ENCODE measurements around the gene TMOD4. TPM values are rescaled to one million over a fixed set of nuclear protein-coding genes. Genes with fewer than 3 reads are reported as not detected.

Gene TMOD4
- total and polyA plus RNA-seq, 2 of the 13 experiments (the other 11 are each of a cell fraction or from before 2014, with no cell fraction given) = 0.66 TPM; not detected in 1

GRCh38 chr1:151146412-151147131, 29.2 kb downstream of the TMOD4 start, which contains the start of gene SEMA6C (continued):
- TF ChIP-seq ELK4 (CRISPR knock-in tag; IDR thresholded peaks at IDR 0.05; ENCODE audit: borderline replicate concordance) (no peak), ZMYM2 (CRISPR knock-in tag; IDR thresholded peaks at IDR 0.05) (no peak), KAT2B (IDR thresholded peaks at IDR 0.05; ENCODE audit: borderline replicate concordance, low read depth, low read length) (no peak), MATR3 (CRISPR knock-in tag; IDR thresholded peaks at IDR 0.05) (no peak), NPAS2 (CRISPR knock-in tag; IDR thresholded peaks at IDR 0.05; ENCODE audit: borderline replicate concordance) (no peak), DBP (CRISPR knock-in tag; IDR thresholded peaks at IDR 0.05; ENCODE audit: not compliant biosample characterization) (no peak), ZNF496 (CRISPR knock-in tag; IDR thresholded peaks at IDR 0.05; ENCODE audit: insufficient replicate concordance) (no peak), SKI (IDR thresholded peaks at IDR 0.05; ENCODE audit: partially characterized antibody) (peak; percentile 52), ZNF615 (CRISPR knock-in tag; IDR thresholded peaks at IDR 0.05; ENCODE audit: borderline replicate concordance) (no peak), POLR2AphosphoS5 (IDR thresholded peaks at IDR 0.05; ENCODE audit: low read depth, low read length) (peak; percentile 87), ATF7 (IDR thresholded peaks at IDR 0.05) (no peak), ATF7 (CRISPR knock-in tag; IDR thresholded peaks at IDR 0.05) (no peak), FOXC1 (CRISPR knock-in tag; IDR thresholded peaks at IDR 0.05; ENCODE audit: borderline replicate concordance) (0 out of 2 replicates have a peak, but pooled peaks have one; percentile 53), MIXL1 (CRISPR knock-in tag; IDR thresholded peaks at IDR 0.05) (no peak), NFKBIZ (CRISPR knock-in tag; IDR thresholded peaks at IDR 0.05) (peak; percentile 5; the same call in 1 of the 2 replicates), ISX (CRISPR knock-in tag; conservative IDR thresholded peaks at IDR 0.05) (no peak), ZNF562 (CRISPR knock-in tag; IDR thresholded peaks at IDR 0.05; ENCODE audit: borderline replicate concordance) (no peak), CSRNP1 (CRISPR knock-in tag; IDR thresholded peaks at IDR 0.05) (no peak), ZNF720 (CRISPR knock-in tag; IDR thresholded peaks at IDR 0.05) (no peak), ZNF580 (CRISPR knock-in tag; IDR thresholded peaks at IDR 0.05; ENCODE audit: borderline replicate concordance, low read depth) (peak; percentile 46; the same call in 1 of the 2 replicates), KLF6 (CRISPR knock-in tag; IDR thresholded peaks at IDR 0.05) (no peak; the same call in 1 of the 2 replicates), HCFC1 (IDR thresholded peaks at IDR 0.05; ENCODE audit: low read depth, low read length) (no peak)
- TF ChIP-seq, protein P1, sequence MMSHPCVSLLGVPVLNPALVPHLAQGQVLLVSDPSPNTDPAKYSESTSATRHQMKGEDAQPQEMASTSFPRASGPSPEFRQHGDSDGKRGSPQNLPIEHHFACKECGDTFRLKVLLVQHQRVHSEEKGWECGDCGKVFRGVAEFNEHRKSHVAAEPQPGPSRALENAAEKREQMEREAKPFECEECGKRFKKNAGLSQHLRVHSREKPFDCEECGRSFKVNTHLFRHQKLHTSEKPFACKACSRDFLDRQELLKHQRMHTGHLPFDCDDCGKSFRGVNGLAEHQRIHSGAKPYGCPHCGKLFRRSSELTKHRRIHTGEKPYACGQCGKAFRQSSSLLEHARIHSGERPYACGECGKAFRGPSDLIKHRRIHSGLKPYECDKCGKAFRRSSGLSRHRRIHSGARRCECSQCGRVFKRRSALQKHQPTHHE (CRISPR knock-in tag; IDR thresholded peaks at IDR 0.05; ENCODE audit: borderline replicate concordance) = 0 out of 2 replicates have a peak, but pooled peaks have one; percentile 80
- TF ChIP-seq, protein P2, sequence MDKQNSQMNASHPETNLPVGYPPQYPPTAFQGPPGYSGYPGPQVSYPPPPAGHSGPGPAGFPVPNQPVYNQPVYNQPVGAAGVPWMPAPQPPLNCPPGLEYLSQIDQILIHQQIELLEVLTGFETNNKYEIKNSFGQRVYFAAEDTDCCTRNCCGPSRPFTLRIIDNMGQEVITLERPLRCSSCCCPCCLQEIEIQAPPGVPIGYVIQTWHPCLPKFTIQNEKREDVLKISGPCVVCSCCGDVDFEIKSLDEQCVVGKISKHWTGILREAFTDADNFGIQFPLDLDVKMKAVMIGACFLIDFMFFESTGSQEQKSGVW (CRISPR knock-in tag; IDR thresholded peaks at IDR 0.05; ENCODE audit: borderline replicate concordance) = no peak
- TF ChIP-seq, protein P3, sequence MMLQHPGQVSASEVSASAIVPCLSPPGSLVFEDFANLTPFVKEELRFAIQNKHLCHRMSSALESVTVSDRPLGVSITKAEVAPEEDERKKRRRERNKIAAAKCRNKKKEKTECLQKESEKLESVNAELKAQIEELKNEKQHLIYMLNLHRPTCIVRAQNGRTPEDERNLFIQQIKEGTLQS (CRISPR knock-in tag; IDR thresholded peaks at IDR 0.05) = no peak

All from HepG2 (cell line).